IMR-90 (cell line): Measurements from ENCODE around the gene RNASET2. TPM values are rescaled to one million over a fixed set of nuclear protein-coding genes. Genes with fewer than 3 reads are reported as not detected.

Source experiments
- ATAC-seq: fragments of 200-7000 bp; cut with Tn5 transposase; 2 replicates; pipeline ENCODE4 v1.9.1; 2020; ENCODE audit warnings: low read depth, mild to moderate bottlenecking, moderate library complexity
- BruUV-seq: library from RNA; stranded (reverse); fragments of 400-500 nt; replicated peaks from 2 replicates; lab custom pipeline; 2021; lab: Mats Ljungman, UMichigan
- CTCF ChIA-PET: fragments of 300-600 bp; formaldehyde crosslinking; extraction: SDS; loops from one replicate; lab custom pipeline; 2021; ENCODE audit warnings: antibody characterized with exemption; lab: Yijun Ruan, JAX
- POLR2A ChIA-PET: fragments of 300-600 bp; sonication (Branson Sonifier 250); formaldehyde crosslinking; loops from one replicate; lab custom pipeline; 2022; ENCODE audit warnings: antibody characterized with exemption; ENCODE audit not compliant: unreplicated experiment; lab: Charles Lee
- DNase-seq: peaks from one replicate; pipeline ENCODE4 v3.0.0; 2013
- H2AFZ ChIP-seq: replicated peaks from 2 replicates; pipeline ENCODE3; 2013; ENCODE audit warnings: low read length, mild to moderate bottlenecking; ENCODE audit not compliant: poor library complexity
- H2AK5ac ChIP-seq: 2 replicates; pipeline ENCODE4 v1.6.1; 2013; ENCODE audit warnings: low read depth, low read length, inconsistent platforms
- H2AK9ac ChIP-seq: replicated peaks from 2 replicates; pipeline ENCODE3; 2013; ENCODE audit warnings: mild to moderate bottlenecking, low read depth, low read length, moderate library complexity; ENCODE audit not compliant: poor library complexity
- H2BK120ac ChIP-seq: 2 replicates; pipeline ENCODE4 v1.6.1; 2013; ENCODE audit warnings: low read depth, low read length, inconsistent platforms
- H2BK15ac ChIP-seq: 3 replicates; pipeline ENCODE4 v1.6.1; 2013; ENCODE audit warnings: low read depth, low read length, inconsistent platforms
- H2BK20ac ChIP-seq: 2 replicates; pipeline ENCODE4 v1.6.1; 2013; ENCODE audit warnings: low read depth, mild to moderate bottlenecking, inconsistent platforms, low read length, moderate library complexity
- H2BK5ac ChIP-seq: 2 replicates; pipeline ENCODE4 v1.6.1; 2013; ENCODE audit warnings: mild to moderate bottlenecking, low read depth, low read length, inconsistent platforms; ENCODE audit not compliant: poor library complexity, severe bottlenecking
- H3K14ac ChIP-seq: replicated peaks from 2 replicates; pipeline ENCODE4 v1.6.1; 2013; ENCODE audit warnings: low read depth, low read length, inconsistent platforms
- H3K18ac ChIP-seq: 2 replicates; pipeline ENCODE4 v1.6.1; 2013; ENCODE audit warnings: low read depth, low read length, control low read depth
- H3K23ac ChIP-seq: 2 replicates; pipeline ENCODE4 v1.6.1; 2013; ENCODE audit warnings: low read depth, low read length, inconsistent platforms
- H3K27ac ChIP-seq: 2 replicates; pipeline ENCODE4 v1.5.1; 2013; ENCODE audit warnings: mild to moderate bottlenecking, control low read depth, low read length; ENCODE audit not compliant: insufficient read depth
- H3K27me3 ChIP-seq: 2 replicates; pipeline ENCODE4 v1.6.1; 2013; ENCODE audit warnings: low read length; ENCODE audit not compliant: control insufficient read depth, insufficient read depth
- H3K36me3 ChIP-seq: 2 replicates; pipeline ENCODE4 v1.6.1; 2013; ENCODE audit warnings: low read length, mixed read lengths; ENCODE audit not compliant: control insufficient read depth, insufficient read depth
- H3K4ac ChIP-seq: 2 replicates; pipeline ENCODE4 v1.6.1; 2013; ENCODE audit warnings: low read depth, low read length, inconsistent platforms
- H3K4me1 ChIP-seq: 2 replicates; pipeline ENCODE4 v1.6.1; 2013; ENCODE audit warnings: low read length, mixed read lengths; ENCODE audit not compliant: control insufficient read depth, insufficient read depth
- H3K4me2 ChIP-seq: 2 replicates; pipeline ENCODE4 v1.6.1; 2013; ENCODE audit warnings: low read depth, mild to moderate bottlenecking, control low read depth, low read length, moderate library complexity
- H3K4me3 ChIP-seq: 2 replicates; pipeline ENCODE4 v1.5.1; 2013; ENCODE audit warnings: low read depth, mild to moderate bottlenecking, control low read depth, low read length, moderate library complexity; ENCODE audit not compliant: insufficient read depth
- H3K56ac ChIP-seq: 2 replicates; pipeline ENCODE4 v1.6.1; 2013; ENCODE audit warnings: low read length, inconsistent platforms; ENCODE audit not compliant: insufficient read depth; ENCODE audit errors: extremely low read depth
- H3K79me1 ChIP-seq, 2 experiments: 2 replicates each; pipeline ENCODE4 v1.6.1; 2013; ENCODE audit warnings: low read length in 2 of 2, inconsistent platforms in 1 of 2, low read depth in 1 of 2
- H3K9ac ChIP-seq: 2 replicates; pipeline ENCODE4 v1.6.1; 2013; ENCODE audit warnings: low read depth, low read length, control low read depth
- H3K9me1 ChIP-seq: 2 replicates; pipeline ENCODE4 v1.6.1; 2013; ENCODE audit warnings: low read length, inconsistent platforms; ENCODE audit not compliant: insufficient read depth
- H3K9me3 ChIP-seq: 2 replicates; pipeline ENCODE4 v1.6.1; 2013; ENCODE audit warnings: low read length; ENCODE audit not compliant: control insufficient read depth, insufficient read depth
- H4K20me1 ChIP-seq: 2 replicates; pipeline ENCODE4 v1.6.1; 2013; ENCODE audit warnings: low read length, inconsistent platforms; ENCODE audit not compliant: insufficient read depth
- H4K5ac ChIP-seq: 2 replicates; pipeline ENCODE4 v1.6.1; 2013; ENCODE audit warnings: mild to moderate bottlenecking, low read depth, low read length, control low read depth
- H4K8ac ChIP-seq, 2 experiments: 2 replicates each; pipeline ENCODE4 v1.6.1; 2013; ENCODE audit warnings: low read depth in 2 of 2, low read length in 2 of 2, control low read depth in 1 of 2, inconsistent platforms in 1 of 2
- H4K91ac ChIP-seq: 2 replicates; pipeline ENCODE4 v1.6.1; 2013; ENCODE audit warnings: low read depth, low read length, inconsistent platforms; ENCODE audit not compliant: insufficient read depth
- MXI1 ChIP-seq: IDR thresholded peaks from 2 replicates; pipeline ENCODE4 v1.6.1; 2012; ENCODE audit warnings: low read depth, mild to moderate bottlenecking, low read length, moderate library complexity, borderline replicate concordance
- RFX5 ChIP-seq: IDR thresholded peaks from 2 replicates; pipeline ENCODE4 v1.8.0; 2012; ENCODE audit warnings: low read depth, mild to moderate bottlenecking, low read length, moderate library complexity
- SMC3 ChIP-seq: fragments of 150-350 bp; IDR thresholded peaks from 2 replicates; pipeline ENCODE4 v1.6.1; 2016; ENCODE audit warnings: low read depth, mild to moderate bottlenecking, antibody characterized with exemption, low read length, moderate library complexity
- WGBS, 2 experiments: methylation state at CpG; one replicate each; pipeline versions ENCODE4 v1.1.5 to v1.1.7; 2013; ENCODE audit warnings: missing lambda C conversion rate in 2 of 2; ENCODE audit not compliant: insufficient read length in 1 of 2; ENCODE audit errors: extremely low coverage in 2 of 2; 5-methylcytosine and 5-hydroxymethylcytosine counted together
- dilution Hi-C: fragments of 300-500 bp; cut with HindIII; formaldehyde crosslinking; loops from one replicate; pipeline ENCODE4 v1.14.3; 2018; ENCODE audit warnings: low sequenced_read_pairs; ENCODE audit not compliant: unreplicated experiment
- in situ Hi-C: fragments of 300-500 bp; cut with MboI; formaldehyde crosslinking; loops from 3 replicates; pipeline ENCODE4 v1.14.3; 2019; ENCODE audit warnings: low sequenced_read_pairs, inconsistent platforms, mixed read lengths
- intact Hi-C: fragments of 100-400 bp; cut with micrococcal nuclease; formaldehyde crosslinking; loops from 2 replicates; pipeline ENCODE4 v1.10.0; 2022
- polyA plus RNA-seq, 3 experiments: library from polyadenylated mRNA; depleted of rRNA; stranded (reverse); fragments of >200 nt; gene quantifications; 2 replicates each; pipeline ENCODE4 v1.2.3, GENCODE V29; 2012; ENCODE audit warnings: low replicate concordance in 1 of 3
- total RNA-seq: library from RNA; depleted of rRNA; stranded (reverse); fragments of >200 nt; gene quantifications from 2 replicates; pipeline ENCODE4 v1.2.3, GENCODE V29; 2012
- TF ChIP-seq, protein P1 (sequence below): fragments of 150-350 bp; IDR thresholded peaks from 2 replicates; pipeline ENCODE4 v1.6.1; 2016; ENCODE audit warnings: low read depth, mild to moderate bottlenecking, low read length, moderate library complexity, borderline replicate concordance

RNASET2 gene
- total and polyA plus RNA-seq, 2 of the 4 experiments (the other 2 are of a cell fraction) = 13.6 to 24.9 TPM

DNA sequence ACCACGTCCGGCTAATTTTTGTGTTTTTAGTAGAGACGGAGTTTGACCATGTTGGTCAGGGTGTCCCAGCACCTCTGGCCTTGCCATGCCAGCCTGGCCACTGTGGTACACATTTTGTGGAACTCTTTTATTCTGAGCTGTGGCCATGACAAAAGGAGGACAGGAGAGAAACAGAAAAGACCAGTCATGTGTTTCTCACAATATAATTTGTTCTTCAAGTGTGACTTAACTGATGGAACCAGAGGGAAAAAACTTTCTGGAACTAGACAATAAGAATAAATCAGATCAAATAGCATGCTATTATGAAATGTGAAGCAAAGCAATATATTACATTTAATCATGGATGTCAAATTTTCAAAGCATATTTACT is 4.2 kb upstream of the RNASET2 start:
- CTCF ChIA-PET = no interaction called here
- Histone ChIP-seq H3K9me3 (peaks cover 3% of the 10 kb centered on the region; the same call in 1 of the 2 replicates), H4K20me1 (no peaks in the 10 kb centered on the region), H2AK9ac (no peak overlapping the region), H2AFZ (no peak overlapping the region), H3K4me1 (peaks cover 6% of the 10 kb centered on the region), H3K56ac (no peak overlapping the region), H4K5ac (no peak overlapping the region), H3K9ac (no peak overlapping the region), H3K27ac (no peak overlapping the region), H2BK20ac (no peak overlapping the region), H3K18ac (no peak overlapping the region), H2BK15ac (no peak overlapping the region), H3K4ac (no peak overlapping the region), H3K23ac (no peak overlapping the region), H2AK5ac (no peak overlapping the region), H3K9me1 (no peaks in the 10 kb centered on the region), H3K36me3 (no peaks in the 10 kb centered on the region), H4K91ac (no peak overlapping the region), H2BK120ac (no peak overlapping the region), H2BK5ac (no peak overlapping the region), H3K14ac (no peak overlapping the region), H3K27me3 (no peaks in the 10 kb centered on the region), H3K4me3 (no peak overlapping the region), H3K79me1 (no peaks in the 10 kb centered on the region), H4K8ac (no peak overlapping the region), H3K4me2 (no peak overlapping the region)
- dilution Hi-C loops = no loop called here
- intact Hi-C loops = no loop called here
- no peak for ATAC-seq
- no TSS peak for BruUV-seq
- DNase-seq = no peak
- POLR2A ChIA-PET = interaction anchor here (0.5 kb wide), 1 partner anchor 741 kb away, joined by 4 read pairs; no protein-coding TSS in a partner anchor
- in situ Hi-C loops = no loop called here
- TF ChIP-seq SMC3 = no peak
- TF ChIP-seq, protein P1, sequence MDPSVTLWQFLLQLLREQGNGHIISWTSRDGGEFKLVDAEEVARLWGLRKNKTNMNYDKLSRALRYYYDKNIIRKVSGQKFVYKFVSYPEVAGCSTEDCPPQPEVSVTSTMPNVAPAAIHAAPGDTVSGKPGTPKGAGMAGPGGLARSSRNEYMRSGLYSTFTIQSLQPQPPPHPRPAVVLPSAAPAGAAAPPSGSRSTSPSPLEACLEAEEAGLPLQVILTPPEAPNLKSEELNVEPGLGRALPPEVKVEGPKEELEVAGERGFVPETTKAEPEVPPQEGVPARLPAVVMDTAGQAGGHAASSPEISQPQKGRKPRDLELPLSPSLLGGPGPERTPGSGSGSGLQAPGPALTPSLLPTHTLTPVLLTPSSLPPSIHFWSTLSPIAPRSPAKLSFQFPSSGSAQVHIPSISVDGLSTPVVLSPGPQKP = no peak
- TF ChIP-seq MXI1 = no peak
- no peak for TF ChIP-seq RFX5
- WGBS, 2 experiments = no CpG with 5 or more reads among the region's 3 CpGs
